Measurements from ENCODE around the gene FOXB1. TPM values are rescaled to one million over a fixed set of nuclear protein-coding genes. Genes with fewer than 3 reads are reported as not detected.

The FOXB1 gene
- total RNA-seq, 1 experiment from 2014 or later = 10.8 TPM

DNA sequence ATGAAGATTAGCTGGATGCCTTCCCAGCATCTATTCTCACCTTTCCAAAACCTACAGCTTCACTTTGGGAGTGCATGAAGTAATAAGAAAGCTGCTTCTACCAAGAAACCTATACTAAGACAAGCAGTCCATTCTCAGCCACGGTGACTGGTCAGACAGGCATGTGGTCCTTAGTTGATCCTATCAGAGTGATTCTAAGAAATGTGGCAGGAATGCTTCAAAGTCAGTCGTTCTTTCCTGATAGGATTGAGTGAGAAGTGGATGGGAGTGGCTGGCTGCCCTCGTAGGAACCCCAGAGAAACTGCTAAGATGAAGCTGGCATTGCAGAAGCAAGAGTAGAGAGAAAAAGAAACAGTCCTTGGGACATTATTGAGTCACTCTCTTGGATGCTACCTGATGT, 16.6 kb downstream of the FOXB1 start:
- H3K9me3 Mint-ChIP-seq = peaks cover 15% of the 10 kb centered on the region
- ATAC-seq = no peak
- H3K27ac Mint-ChIP-seq = no peak overlapping the region
- no peak overlapping the region for H3K4me3 Mint-ChIP-seq
- ChIA-PET POLR2A (no interaction called here), CTCF (interaction anchor here (0.7 to 1.1 kb wide), 3 partner anchors 16 to 159 kb away, joined by 3 read pairs; no protein-coding TSS in a partner anchor)
- H3K27me3 Mint-ChIP-seq (ENCODE audit: low read depth) = no peaks in the 10 kb centered on the region; the same call in 1 of the 2 replicates
- TF ChIP-seq ZBTB43 (CRISPR knock-in tag; IDR thresholded peaks at IDR 0.05) = no peak
- TF ChIP-seq, protein P1, sequence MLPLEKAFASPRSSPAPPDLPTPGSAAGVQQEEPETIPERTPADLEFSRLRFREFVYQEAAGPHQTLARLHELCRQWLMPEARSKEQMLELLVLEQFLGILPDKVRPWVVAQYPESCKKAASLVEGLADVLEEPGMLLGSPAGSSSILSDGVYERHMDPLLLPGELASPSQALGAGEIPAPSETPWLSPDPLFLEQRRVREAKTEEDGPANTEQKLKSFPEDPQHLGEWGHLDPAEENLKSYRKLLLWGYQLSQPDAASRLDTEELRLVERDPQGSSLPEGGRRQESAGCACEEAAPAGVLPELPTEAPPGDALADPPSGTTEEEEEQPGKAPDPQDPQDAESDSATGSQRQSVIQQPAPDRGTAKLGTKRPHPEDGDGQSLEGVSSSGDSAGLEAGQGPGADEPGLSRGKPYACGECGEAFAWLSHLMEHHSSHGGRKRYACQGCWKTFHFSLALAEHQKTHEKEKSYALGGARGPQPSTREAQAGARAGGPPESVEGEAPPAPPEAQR (CRISPR knock-in tag; IDR thresholded peaks at IDR 0.05) = no peak
- no peak for TF ChIP-seq GABPB1 (CRISPR knock-in tag; IDR thresholded peaks at IDR 0.05)
- TF ChIP-seq ZNF138 (CRISPR knock-in tag; conservative IDR thresholded peaks at IDR 0.05) = no peak
- no peak for TF ChIP-seq ESRRA (CRISPR knock-in tag; IDR thresholded peaks at IDR 0.05; ENCODE audit: borderline replicate concordance)
- TF ChIP-seq SOX15 (CRISPR knock-in tag; IDR thresholded peaks at IDR 0.05) = no peak
- H3K36me3 Mint-ChIP-seq = peaks cover 9% of the 10 kb centered on the region
- DNase-seq (ENCODE audit: low spot score) = no peak
- H3K4me1 Mint-ChIP-seq = peaks cover 45% of the 10 kb centered on the region

- TF ChIP-seq, protein P2, sequence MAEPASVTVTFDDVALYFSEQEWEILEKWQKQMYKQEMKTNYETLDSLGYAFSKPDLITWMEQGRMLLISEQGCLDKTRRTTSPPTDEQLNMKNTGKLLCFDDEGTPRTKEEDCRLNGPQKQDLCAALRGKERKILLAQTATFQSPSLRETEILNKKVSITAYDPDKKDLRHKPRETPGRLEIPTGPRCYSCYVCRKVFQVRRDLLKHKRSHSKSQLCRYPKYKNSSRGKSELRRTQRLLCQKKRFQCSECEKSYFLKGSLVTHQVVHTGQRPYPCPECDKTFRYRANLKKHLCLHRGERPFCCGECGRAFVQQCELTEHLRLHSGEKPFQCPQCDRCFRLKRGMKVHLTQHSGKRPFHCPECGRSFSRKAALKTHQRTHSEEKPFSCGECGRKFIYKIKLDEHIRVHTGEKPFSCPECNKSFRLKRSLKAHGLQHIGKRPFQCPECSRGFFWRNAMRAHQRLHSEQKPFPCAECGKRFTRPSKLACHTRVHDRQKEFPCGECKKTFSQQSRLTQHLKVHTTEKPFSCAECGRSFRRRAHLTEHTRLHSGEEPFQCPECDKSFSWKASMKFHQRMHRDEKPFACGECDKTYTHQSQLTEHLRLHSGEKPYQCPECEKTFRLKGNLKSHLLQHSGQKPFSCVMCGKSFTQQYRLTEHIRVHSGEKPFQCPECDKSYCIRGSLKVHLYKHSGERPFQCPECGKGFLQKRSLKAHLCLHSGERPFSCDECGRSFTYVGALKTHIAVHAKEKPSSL (CRISPR knock-in tag; conservative IDR thresholded peaks at IDR 0.05) = no peak
- TF ChIP-seq, protein P3, sequence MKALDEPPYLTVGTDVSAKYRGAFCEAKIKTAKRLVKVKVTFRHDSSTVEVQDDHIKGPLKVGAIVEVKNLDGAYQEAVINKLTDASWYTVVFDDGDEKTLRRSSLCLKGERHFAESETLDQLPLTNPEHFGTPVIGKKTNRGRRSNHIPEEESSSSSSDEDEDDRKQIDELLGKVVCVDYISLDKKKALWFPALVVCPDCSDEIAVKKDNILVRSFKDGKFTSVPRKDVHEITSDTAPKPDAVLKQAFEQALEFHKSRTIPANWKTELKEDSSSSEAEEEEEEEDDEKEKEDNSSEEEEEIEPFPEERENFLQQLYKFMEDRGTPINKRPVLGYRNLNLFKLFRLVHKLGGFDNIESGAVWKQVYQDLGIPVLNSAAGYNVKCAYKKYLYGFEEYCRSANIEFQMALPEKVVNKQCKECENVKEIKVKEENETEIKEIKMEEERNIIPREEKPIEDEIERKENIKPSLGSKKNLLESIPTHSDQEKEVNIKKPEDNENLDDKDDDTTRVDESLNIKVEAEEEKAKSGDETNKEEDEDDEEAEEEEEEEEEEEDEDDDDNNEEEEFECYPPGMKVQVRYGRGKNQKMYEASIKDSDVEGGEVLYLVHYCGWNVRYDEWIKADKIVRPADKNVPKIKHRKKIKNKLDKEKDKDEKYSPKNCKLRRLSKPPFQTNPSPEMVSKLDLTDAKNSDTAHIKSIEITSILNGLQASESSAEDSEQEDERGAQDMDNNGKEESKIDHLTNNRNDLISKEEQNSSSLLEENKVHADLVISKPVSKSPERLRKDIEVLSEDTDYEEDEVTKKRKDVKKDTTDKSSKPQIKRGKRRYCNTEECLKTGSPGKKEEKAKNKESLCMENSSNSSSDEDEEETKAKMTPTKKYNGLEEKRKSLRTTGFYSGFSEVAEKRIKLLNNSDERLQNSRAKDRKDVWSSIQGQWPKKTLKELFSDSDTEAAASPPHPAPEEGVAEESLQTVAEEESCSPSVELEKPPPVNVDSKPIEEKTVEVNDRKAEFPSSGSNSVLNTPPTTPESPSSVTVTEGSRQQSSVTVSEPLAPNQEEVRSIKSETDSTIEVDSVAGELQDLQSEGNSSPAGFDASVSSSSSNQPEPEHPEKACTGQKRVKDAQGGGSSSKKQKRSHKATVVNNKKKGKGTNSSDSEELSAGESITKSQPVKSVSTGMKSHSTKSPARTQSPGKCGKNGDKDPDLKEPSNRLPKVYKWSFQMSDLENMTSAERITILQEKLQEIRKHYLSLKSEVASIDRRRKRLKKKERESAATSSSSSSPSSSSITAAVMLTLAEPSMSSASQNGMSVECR (CRISPR knock-in tag; IDR thresholded peaks at IDR 0.05; ENCODE audit: borderline replicate concordance) = no peak
- peak; percentile 53; the same call in 1 of the 2 replicates for TF ChIP-seq USF2 (CRISPR knock-in tag; IDR thresholded peaks at IDR 0.05)
- TF ChIP-seq MLX (CRISPR knock-in tag; IDR thresholded peaks at IDR 0.05) = no peak
- Mint-ChIP-seq H3K9me3 (peaks cover 15% of the 10 kb centered on the region), H3K4me3 (no peak overlapping the region), H3K4me1 (peaks cover 50% of the 10 kb centered on the region), H3K36me3 (peaks cover 9% of the 10 kb centered on the region), H3K27me3 (ENCODE audit: low read depth) (no peaks in the 10 kb centered on the region; the same call in 1 of the 2 replicates), H3K27ac (peak overlapping the region; percentile 26; the same call in 1 of the 2 replicates)
- DNase-seq (ENCODE audit: low spot score) (no peak), ATAC-seq (peak; percentile 21)
- ChIA-PET POLR2A (interaction anchor here (1.3 kb wide), 1 partner anchor 18 kb away, joined by 7 read pairs; the partner anchor contains the start of gene FOXB1), CTCF (interaction anchor here (0.7 kb wide), 1 partner anchor 28 kb away, joined by 3 read pairs; no protein-coding TSS in a partner anchor)
Measured at GRCh38 chr15:60021589-60022378, 17.7 kb downstream of the FOXB1 start.
